Neural cell (in vitro differentiated cells): ENCODE measurements around the gene GAPDHS.

Experiments used
- EP300 ChIP-seq: fragments of 450-650 bp; conservative IDR thresholded peaks from 2 replicates; pipeline ENCODE4 v1.6.1; 2014; ENCODE audit warnings: antibody characterized with exemption, mild to moderate bottlenecking, moderate library complexity; ENCODE audit not compliant: poor library complexity, severe bottlenecking
- MXI1 ChIP-seq: fragments of 450-650 bp; conservative IDR thresholded peaks from 2 replicates; pipeline ENCODE4 v1.6.1; 2014; ENCODE audit warnings: antibody characterized with exemption, mild to moderate bottlenecking; ENCODE audit not compliant: poor library complexity, severe bottlenecking
- POLR2AphosphoS5 ChIP-seq: IDR thresholded peaks from 2 replicates; pipeline ENCODE4 v1.6.1; 2012
- REST ChIP-seq: IDR thresholded peaks from 2 replicates; pipeline ENCODE4 v1.6.1; 2012; ENCODE audit warnings: borderline replicate concordance
- TF ChIP-seq, protein P1 (sequence below): fragments of 450-650 bp; IDR thresholded peaks from 2 replicates; pipeline ENCODE4 v1.5.1; 2014; ENCODE audit warnings: antibody characterized with exemption, mild to moderate bottlenecking, moderate library complexity; ENCODE audit not compliant: poor library complexity, severe bottlenecking

GRCh38 chr19:35560271-35560670 lies 27.0 kb downstream of the GAPDHS start:
- TF ChIP-seq, protein P1, sequence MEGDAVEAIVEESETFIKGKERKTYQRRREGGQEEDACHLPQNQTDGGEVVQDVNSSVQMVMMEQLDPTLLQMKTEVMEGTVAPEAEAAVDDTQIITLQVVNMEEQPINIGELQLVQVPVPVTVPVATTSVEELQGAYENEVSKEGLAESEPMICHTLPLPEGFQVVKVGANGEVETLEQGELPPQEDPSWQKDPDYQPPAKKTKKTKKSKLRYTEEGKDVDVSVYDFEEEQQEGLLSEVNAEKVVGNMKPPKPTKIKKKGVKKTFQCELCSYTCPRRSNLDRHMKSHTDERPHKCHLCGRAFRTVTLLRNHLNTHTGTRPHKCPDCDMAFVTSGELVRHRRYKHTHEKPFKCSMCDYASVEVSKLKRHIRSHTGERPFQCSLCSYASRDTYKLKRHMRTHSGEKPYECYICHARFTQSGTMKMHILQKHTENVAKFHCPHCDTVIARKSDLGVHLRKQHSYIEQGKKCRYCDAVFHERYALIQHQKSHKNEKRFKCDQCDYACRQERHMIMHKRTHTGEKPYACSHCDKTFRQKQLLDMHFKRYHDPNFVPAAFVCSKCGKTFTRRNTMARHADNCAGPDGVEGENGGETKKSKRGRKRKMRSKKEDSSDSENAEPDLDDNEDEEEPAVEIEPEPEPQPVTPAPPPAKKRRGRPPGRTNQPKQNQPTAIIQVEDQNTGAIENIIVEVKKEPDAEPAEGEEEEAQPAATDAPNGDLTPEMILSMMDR: no peak
- TF ChIP-seq POLR2AphosphoS5 (no peak), REST (no peak), EP300 (no peak), MXI1 (no peak)
